CD4-positive, alpha-beta T cell treated with Interferon gamma for 1 hour (primary cell): Measurements from ENCODE around the gene SLC26A8.
"Not testable (repeated sequence)": the region's sequence is repeated elsewhere in the genome, so short reads cannot be mapped to it uniquely, and the experiment has no call there.

Experiments
- DNase-seq: peaks from one replicate; pipeline ENCODE4 v3.0.0-alpha.2; 2020

The SLC26A8 gene

DNA sequence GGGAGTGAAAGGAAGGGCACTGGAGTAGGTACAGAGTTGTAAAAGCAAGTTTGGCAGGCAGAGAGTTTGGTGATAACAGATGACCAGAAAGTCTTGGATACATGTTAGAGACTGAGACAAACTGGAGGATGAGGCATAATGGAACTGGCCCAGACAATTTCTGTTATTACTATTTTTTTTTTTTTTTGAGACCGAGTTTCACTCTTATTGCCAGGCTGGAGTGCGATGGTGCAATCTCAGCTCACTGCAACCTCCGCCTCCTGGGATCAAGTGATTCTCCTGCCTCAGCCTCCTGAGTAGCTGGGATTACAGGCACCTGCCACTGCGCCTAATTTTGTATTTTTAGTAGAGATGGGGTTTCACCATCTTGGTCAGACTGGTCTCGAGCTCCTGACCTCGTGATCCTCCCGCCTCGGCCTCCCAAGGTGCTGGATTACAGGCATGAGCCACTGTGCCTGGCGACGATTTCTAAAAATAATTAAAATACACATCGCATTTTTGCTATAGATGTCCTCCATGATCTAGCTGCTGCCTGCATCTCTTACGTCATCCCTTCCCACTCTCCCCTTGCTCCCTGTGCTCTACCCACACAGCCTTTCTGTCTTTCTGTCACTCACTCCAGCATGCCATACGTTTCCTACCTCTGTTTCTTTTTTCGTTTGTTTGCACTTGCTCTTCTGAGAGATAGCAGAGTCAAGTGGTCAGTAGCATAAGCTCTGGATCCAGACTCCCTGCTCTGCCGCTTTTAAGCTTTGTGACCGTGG is 26.7 kb upstream of the SLC26A8 start:
- DNase-seq = no peak

DNA sequence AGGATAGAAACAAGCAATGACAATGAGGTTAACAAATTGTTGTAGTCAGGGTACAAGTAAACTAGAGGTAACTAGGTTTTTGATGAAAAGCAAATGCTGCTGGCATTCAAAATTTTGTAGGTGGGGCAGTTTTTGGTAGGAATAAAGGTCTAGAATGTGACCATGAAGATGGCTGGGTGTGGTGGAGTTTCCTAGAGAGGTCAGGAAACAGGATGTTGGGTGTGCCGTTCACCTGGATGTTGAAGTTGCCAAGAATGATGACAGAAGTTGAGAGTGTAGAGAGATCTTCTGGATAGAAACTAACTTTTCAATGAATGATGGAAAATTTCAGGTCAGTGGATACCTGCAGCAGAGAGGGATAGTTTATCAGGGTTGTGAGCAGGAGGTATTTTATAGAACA is 25.9 kb upstream of the SLC26A8 start:
- no peak for DNase-seq

DNA sequence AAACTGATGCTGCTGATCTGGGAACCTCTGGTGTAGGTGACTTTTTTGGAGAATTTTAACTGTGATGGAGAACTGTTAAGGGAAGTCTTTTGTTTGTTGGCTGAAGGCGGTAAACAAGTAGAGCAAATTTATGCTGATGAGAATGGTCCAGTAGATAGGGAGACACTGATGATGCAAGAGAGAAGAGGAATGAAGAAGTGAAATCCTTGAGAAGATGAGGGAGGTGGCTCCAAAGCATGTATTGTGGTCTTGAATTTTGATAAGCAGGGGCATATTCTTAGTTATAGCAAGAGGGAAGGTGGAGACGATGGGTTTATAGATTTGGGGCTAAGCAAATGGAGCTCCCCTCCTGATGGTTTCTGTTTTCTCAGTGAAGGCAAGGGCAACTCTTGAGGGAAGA is 25.1 kb upstream of the SLC26A8 start:
- DNase-seq = no peak

DNA sequence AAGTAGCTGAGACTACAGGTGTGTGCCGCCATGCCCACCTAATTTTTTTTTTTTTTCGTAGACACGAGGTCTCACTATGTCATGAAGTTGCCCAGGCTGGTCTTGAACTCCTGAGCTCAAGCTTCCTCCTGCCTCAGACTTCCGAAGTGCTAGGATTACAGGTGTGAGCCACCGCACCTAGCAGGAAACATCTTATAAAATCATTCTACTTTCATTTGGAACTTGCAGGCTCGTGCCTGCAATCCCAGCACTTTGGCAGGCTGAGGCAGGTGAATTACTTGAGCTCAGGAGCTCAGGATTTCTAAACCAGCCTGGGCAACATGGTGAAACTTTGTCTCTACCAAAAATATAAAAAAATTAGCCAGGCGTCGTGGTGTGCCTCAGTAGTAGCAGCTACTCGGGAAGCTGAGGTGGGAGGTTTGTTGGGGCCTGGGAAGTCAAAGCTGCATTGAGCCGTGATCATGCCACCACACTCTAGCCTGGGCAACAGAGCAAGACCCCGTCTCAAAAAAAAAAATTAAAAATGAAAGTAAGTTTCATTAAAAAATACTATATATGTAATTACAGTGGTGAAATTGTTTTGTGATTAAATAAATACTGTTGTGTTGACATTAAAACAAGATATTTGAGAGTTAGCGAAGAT is 18.3 kb upstream of the SLC26A8 start:
- no peak for DNase-seq

DNA sequence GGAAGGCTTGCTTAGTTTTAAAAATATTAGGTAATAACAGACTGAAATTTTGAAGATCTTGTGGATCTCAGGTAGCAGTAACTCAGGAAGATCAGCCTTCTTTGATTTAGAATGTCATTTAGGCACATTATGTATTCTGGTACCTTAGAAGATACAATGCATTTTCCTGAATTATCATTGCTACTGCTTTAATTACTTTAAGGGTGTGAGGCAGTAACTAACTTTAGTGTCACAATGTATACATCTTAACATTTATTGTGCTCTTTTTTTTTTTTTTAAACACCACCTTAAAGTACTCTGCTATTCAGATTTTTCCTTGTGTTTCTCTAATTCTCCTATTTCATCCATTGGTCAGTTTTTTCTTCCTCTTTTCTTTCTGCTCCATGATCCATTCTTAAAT is 16.5 kb upstream of the SLC26A8 start:
- no peak for DNase-seq

DNA sequence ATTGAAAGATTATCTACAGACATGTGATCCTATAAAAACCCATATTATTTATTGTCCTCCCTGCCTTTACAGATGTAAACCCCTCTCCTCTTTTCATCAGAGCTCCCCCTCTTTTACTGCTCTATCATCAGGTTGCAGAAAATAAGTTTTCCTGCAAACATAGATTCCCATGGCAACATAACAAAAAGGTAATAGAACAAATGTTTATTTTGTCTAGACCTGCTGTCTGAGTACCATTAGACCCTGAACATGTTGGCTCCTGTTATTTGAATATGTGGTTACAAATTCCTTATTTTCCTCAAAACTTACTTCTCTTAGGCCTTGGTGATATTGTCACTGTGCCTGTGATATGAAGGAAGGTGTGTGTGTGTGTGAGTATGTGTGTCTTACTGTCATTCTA is 14.7 kb upstream of the SLC26A8 start:
- no peak for DNase-seq

DNA sequence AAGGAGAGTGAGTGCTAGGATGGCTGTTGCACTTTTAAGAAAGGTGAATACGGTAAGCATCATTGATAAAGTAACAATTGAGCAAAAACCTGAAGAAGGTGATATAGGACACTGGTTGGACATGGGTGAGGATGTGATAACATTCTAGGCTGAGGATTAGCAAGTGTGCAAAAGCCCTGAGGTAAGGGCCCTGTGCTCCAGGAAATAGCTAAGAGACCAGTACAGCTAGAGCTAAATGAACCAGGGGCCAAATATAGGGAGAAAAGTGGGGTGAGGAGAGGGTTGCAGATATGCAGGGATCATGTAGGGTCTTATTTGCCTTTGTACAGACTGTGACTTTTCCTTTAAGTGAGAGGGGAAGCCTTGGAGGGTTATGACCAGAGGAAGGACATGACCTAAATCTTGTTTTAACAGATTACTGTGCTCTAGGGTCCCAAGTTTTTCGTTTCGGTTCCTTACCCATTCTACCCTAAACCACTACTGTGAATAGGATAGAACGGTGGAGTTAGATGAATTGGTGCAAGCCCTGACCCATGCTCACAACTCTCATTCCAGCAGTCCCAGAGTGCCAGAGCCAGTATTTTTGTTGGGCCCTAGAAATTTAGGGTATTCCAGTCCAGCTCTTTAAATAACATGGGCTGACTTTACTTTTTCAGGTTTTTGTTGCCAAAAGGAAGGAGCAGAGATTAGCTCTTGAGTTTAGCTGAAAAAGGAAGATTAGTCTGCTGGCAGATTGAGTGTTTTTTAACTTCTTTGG is 13.9 kb upstream of the SLC26A8 start:
- no peak for DNase-seq

DNA sequence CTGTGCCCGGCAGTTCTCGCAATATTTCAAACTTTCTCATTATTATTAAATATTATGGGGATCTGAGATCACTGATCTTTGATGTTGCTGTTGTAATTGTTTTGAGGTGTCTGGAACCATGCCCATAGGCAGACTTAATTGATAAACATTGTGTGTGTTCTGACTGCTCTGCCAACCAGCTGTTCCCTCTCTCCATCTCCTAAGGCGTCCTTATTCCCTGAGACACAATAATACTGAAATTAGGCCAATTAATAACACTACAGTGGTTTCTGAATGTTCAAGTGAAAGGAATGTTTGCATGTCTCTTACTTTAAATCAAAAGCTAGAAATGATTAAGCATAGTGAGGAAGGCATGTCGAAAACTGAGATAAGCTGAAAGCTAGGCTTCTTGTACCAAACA is 10.8 kb upstream of the SLC26A8 start:
- DNase-seq = no peak

DNA sequence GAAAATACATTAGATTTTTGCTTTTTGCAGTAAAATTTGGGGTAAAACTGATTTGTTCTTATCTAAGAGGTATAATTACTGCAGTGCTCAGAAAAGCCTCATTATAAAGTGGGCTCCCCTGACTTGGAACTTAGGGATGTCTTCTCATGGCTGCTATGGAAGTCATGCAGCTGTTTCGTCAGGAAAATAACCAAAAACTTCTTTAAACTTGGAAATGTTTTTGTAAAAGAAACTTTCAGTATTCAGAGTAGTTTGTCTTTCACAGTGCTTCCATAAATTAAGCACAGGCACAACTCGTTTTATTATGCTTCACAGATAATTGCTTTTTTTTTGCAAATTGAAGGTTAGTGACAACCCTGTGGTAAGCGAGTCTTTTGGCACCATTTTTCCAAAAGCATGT is 10.0 kb upstream of the SLC26A8 start:
- no peak for DNase-seq

DNA sequence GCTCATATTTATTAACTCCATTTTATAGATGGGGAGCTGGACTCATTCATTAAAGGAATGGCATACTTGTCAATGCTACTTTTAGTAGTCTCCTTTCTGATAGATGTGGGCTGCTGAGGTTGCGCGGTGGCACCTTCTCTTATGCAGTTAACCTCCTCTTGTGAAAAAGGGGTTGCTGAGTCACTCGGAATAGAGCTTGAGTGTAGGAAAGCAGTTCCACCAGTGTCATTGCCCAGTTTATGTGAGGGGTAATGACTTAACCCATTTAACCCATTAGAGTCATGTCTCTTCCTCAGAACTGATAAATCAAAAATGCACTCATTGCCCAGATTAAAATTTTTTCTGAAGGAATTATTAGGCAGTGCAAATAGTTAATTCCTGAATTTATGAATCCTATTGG is 9.5 kb upstream of the SLC26A8 start:
- DNase-seq = peak; percentile 11

DNA sequence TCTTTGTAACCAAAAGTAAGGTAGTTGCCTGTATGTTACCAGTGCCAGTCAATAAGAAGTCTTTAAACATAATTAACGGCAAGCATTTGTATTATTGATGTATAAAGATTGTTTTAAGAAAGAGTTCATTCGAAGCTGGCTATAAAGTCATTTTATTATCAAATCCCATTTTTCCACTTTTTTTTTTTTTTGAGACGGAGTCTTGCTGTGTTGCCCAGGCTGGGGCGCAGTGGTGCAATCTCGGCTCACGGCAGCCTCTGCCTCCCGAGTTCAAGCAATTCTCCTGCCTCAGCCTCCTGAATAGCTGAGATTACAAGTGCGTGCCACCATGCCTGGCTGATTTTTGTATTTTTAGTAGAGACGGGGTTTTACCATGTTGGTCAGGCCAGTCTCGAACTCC is 8.7 kb upstream of the SLC26A8 start:
- not testable (repeated sequence) for DNase-seq

DNA sequence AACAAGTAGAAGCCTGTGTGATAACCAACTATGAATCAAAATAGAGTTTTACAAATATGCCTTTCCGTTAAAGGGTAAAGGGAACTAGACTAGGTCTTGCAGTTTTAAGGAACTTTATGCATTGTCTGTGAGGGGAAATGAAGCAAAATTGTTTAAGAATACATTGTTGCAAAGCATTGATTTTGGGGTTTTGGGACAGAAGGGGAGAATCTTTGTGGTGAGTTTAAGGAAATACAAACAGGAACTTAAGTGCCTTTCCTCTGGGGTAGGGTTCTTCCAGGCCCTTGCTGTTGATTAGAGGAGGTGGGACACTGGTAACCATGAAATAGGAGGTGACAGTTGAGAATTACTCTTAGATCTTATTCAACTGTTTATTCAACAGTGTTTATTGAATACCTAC is 7.8 kb upstream of the SLC26A8 start:
- no peak for DNase-seq

DNA sequence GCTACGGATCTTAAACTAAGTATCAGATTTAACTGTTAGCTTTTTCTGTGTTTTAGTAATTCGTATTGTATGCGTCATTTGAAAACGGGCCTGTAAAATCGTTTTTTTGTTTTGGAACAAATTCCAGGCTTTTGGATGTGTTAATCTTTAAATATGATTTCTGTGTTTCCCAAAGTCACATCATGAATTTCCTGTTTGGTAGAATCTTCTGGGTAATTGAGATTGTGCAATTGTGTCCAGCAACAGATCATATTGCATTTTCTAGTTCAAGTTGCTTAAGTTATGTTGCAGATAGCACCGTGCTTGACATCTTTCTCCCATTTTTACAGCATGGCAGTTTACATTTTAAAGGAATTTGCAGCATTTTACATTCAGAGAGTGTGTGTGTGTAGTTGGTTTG is 5.0 kb upstream of the SLC26A8 start:
- DNase-seq = no peak

DNA sequence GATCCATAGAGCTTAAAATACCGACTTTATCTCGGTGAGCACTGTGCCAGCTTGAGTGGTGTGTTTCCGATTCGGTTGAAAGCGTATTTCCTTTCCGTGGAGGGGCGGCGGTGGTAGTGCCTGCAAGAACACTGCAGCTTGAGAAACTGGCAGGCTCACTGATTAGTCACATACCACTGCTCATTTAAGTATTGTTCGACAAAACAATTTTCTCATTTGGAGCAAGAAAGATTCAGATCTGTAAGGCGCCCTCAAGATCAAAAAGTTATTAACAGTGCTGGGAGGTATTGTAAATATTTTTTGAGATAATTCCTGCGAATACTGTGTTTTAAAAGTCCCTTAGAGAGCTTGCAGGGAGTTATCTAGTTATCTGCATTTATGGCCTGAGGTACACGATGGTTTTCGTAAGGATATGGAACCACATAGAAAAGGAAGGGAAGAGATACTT is 4.5 kb upstream of the SLC26A8 start:
- peak; percentile 55 for DNase-seq

DNA sequence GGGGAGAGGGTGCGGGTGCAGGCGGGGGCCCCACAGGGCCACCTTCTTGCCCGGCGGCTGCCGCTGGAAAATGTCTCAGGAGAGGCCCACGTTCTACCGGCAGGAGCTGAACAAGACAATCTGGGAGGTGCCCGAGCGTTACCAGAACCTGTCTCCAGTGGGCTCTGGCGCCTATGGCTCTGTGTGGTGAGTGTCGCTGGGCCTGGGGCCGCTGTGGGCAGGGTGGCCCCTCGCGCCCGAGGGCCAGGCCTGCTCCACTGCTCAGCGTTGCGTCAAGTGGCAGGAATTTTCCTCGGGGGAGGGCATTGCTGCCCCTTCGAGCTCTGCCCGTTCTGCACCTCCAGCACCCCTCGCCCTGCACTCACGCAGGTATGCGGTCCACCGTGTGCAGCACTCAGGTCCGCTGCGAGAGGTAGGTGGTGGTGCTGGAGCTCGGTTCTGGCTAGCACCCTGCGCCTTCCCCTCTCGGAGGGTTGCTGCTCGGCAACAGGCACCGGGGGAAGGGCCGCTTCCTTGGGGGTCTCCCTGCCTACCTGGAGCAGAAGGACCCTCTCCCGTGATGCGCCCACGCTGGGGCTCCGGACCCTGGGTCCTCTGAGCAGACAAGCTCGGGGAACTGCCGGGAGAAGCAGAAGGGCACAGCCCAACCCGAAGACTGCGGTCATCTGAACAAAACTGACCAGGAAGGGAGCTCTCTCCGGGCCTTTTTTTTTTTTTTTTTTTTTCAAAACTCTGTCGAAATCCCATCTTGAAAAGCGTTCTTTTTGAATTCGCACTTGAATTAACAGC is 3.8 kb upstream of the SLC26A8 start:
- peak; percentile 32 for DNase-seq

DNA sequence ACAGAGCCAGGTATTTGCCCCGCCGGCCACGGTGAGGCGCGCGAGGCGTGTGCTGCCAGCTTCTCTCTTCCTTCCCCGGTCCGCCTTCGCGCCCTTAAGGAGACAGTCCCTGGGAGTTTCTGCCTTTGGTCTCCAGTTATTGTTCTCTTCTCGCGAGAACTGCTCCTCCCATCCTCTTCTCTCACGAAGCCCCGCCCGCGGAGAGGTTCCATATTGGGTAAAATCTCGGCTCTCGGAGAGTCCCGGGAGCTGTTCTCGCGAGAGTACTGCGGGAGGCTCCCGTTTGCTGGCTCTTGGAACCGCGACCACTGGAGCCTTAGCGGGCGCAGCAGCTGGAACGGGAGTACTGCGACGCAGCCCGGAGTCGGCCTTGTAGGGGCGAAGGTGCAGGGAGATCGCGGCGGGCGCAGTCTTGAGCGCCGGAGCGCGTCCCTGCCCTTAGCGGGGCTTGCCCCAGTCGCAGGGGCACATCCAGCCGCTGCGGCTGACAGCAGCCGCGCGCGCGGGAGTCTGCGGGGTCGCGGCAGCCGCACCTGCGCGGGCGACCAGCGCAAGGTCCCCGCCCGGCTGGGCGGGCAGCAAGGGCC is 3.2 kb upstream of the SLC26A8 start, which contains the start of gene MAPK14:
Gene MAPK14, plus strand, starts transcription at position 308 of the 587 bp plus-strand sequence. CDS start 350 bp downstream, outside the sequence.
- peak; percentile 99 for DNase-seq

DNA sequence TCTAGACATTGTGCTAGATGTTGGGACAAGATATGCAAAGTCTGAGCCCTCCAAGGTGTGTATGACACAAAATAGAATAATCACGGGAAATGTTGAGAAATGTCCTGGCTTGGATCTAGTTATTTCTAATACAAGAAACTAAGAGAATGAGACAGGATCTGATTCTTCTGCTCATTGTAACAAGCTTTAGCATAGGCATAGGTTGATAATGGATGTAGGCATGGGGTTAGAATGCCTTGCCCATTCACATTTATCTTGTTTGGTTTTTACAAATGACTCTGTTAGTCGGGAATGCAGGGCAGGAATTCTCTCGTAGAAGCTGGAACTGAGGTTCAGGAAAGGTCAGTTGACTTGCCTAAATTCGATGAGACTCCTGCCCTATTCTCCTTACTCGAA is 1.5 kb upstream of the SLC26A8 start:
- DNase-seq = no peak

DNA sequence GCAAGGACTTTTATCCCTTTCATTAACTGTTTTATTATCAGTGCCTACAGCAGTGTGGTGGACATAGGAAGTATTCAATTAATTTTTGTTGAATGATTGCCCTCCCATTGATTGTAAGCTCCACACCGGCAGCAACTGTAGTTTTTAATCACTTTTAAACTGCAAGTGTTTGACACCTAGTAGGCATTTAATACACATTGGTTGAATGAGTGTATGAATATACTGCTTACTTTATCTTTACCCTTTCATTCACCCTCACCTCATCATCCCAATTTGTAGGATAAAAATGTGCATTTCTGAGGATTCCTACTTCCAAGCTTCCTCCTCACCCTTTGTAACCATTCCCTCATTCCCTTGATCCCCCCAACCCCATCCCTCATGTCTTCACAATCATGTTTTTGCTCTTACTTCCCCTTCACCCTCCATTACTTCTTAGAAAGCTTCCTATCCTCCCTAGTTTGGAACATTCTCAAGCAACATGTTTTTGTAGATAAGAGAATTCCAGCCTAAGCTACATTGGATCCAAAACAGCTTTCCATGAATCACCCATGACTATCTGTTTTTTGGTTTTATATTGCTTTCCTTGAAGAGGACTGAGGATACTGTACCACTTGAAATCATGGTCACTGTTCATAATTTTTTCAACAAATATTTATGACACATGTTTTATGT is 955 bp upstream of the SLC26A8 start:
- no peak for DNase-seq

DNA sequence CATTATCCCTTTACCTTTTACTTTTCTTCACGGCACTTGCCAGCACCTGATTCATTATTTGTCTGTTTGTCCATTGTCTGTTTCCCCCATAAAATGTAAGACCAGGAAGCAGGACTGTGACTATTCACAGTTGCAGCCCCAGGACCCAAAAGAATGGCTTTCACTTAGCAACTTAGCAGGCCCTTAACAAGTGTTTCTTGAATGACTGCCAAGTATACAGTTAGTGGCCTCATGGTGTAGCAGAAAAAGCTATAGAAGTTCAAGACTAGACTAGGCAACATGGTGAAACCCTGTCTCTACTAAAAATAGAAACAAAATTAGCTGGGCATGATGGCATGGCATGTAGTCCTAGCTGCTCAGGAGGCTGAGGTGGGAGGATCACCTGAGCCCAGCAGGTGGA is 4.3 kb downstream of the SLC26A8 start:
- DNase-seq = no peak

DNA sequence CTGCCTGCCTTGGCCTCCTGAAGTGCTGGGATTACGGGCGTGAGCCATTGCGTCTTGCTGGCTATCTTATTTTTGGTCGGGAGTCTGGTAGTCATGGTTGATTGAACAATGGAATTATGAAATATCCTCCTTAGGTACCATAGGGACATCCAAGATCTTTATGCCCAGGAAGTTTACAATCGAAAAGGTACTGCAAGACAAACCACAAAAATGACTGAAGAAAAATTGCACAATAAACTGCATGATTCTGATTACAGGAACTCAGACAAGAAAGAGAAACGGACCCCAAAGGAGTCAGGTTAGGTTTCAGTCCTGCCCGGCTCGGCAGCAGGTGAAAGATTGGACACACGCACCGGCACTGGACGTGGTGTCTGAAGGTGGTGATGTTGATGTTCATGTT is 5.3 kb downstream of the SLC26A8 start:
- DNase-seq = no peak

DNA sequence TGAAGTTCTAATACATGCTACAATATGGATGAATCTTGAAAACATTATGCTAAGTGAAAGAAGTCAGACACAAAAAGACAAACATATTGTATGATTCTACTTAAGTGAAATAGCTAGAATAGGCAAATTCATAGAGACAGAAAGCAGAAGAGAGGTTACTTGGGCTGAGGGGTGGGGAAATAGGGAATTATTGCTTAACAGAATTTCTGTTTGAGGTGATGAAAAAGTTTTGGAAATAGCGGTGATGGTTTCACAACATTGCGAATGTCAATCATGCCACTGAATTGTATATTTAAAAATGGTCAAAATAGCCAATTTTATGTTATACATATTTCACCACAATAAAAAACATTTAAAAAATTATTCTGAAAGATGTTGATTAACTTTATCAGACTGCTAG is 6.1 kb downstream of the SLC26A8 start:
- DNase-seq = no peak

DNA sequence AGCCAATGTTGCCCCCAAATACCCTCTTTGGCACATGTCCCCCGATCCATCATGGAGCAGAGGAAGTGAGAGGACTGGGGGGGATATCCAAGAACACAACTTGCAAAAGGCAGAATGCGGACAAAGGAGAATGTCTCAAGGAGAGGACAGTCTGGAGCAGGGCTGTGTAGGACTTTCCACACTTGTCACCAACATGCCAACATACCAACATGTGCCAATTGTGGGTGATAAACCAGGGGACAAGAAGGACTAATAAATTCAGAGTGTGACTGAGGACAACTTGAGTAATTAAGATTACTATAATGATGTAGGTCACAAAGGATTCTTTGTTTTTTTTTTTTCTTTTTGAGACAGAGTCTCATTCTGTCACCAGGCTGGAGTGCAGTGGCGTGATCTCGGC is 8.8 kb downstream of the SLC26A8 start:
- DNase-seq = no peak
